HTR-8/SVneo (cell line): ENCODE measurements around the gene LY6G6F.
"Not testable (repeated sequence)": the region's sequence is repeated elsewhere in the genome, so short reads cannot be mapped to it uniquely, and the experiment has no call there.

ENCODE experiments used
- DNase-seq: peaks from one replicate; pipeline ENCODE4 v3.0.0; 2011; ENCODE audit warnings: low spot score, mixed read lengths; ENCODE audit not compliant: insufficient read length
- FAIRE-seq: peaks from 2 replicates; lab custom pipeline; 2011; peaks lifted over from hg19 to GRCh38; lab: Jason Lieb, UNC

Gene LY6G6F

DNA sequence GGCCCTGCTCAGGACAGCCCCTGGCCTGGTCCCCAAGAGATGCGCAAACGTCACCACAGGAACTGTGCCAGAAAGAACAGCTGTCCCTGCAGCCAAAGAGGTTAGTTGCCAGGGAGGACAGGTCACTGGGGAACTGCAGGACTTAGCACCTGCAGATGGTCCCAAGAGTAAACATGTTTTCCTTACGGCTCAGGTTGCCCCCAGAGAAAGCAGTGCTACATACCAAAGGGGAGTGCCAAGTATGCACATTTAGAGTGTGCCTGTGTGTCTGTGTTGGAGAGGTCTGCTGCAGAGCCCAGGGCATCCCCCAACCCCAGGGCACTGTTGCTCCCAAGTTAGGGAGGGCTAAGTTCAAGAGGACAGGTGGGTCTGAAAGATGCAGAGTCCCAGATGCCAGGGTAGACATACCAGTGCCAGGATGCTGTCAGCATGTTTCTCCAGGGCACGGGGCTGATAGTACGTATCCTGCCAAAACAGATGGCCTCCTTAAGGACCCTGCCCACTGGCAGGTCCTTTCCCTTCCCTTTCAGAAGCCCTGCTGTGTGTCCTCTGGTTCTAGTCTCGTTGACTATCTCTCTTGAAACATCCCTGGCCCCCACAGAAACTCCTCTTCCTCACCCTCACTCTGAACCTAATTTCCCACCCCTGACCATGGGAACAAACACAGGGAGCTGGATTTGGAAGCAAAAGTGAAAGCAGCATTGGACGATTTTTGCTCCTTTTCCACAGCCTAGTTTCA is 4.8 kb upstream of the LY6G6F start:
- FAIRE-seq (no peak), DNase-seq (no peak)

DNA sequence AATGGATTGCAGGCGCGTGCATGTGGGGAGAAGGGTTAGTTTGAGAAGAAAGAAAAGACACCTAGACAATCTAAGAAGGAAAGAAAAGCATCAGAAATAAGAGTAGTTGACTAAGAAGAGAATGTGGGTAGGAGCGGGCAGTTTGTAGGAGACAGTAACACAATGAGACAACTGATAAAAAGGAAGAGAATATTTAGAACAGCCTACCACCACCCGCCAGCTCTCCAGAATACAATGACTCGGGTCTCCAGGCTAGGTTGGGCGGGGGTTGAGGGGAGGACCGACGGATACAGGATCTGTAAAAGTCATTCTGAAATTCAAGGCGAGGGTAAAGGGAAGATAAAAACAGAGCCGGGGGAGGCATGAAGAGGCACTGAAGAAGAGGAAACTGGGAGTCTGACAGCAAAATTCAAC is 4.3 kb upstream of the LY6G6F start:
- DNase-seq = no peak
- FAIRE-seq = no peak

DNA sequence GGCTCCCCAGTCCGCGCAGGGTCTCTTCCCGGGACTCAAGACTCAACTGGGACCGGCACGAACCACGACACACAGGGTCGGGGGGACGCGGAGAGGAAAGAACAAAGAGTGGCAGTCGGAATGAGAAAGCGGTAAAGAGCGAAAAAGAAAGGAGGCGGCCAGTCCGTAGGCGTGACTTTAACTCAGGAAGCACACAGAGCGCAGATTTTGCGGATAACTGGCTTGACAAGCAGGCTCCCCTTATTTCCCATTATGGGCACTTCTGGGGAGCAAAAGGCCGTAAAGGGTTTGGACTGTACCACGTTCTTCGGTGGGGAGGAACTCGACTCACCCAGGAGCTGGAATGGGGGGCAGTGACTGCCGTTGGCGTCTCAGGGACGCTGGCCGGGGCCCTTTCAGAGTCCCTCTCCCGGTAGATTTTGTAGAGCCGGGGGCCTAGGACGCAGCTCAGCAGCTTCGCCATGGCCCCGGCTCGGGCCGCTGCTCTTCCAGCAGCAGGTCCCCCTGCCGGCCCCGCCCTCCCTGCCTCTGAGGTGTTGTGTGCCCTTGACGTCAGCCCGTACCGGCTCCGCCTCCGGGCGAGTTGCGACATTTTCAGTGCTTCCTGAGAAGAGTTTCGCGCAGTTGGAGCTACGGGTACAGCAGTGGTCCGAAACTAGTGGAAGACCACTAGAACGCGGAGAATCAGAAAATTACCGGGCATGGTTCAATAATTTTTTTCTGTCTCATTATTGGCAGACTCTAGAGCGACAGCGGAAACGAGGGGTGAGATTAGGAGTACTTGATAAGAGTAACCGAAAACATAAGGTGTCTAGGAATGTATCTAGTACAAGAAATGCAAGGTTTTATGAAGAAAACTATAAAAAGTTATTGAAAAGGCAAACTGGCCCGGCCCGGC is 3.6 kb upstream of the LY6G6F start, which contains the start of gene ABHD16A:
Gene ABHD16A (minus strand): TSS at position 506 of the 898 bp plus-strand sequence. CDS start 43 bp downstream, at position 463.
- peak; percentile 99 for DNase-seq
- FAIRE-seq = peak; percentile 98

DNA sequence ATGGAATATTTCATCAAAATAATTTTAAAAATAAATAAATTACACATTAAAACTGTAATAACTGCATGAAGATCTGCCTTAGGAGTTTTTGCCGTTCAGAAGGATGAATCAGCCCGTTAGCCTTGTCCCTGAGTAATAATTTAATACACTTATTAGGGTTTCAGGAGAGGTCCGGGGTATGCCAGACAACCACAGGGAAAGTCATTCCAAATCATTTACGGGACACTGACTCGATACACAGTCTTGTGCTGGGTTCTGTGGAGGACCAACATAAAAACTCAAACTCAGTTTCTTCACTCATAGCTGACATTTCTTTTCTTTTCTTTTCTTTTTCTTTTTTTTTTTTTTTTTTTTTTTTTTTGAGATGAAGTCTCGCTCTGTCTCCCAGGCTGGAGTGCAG is 735 bp upstream of the LY6G6F start:
- FAIRE-seq = no peak
- DNase-seq = no peak

DNA sequence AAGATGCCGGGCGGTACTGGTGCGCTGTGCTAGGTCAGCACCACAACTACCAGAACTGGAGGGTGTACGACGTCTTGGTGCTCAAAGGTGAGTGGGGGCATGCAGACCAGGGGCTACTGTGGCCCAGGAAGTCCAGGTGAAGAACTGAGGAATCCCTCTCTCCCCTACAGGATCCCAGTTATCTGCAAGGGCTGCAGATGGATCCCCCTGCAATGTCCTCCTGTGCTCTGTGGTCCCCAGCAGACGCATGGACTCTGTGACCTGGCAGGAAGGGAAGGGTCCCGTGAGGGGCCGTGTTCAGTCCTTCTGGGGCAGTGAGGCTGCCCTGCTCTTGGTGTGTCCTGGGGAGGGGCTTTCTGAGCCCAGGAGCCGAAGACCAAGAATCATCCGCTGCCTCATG is 1.0 kb downstream of the LY6G6F start:
- FAIRE-seq = no peak

DNA sequence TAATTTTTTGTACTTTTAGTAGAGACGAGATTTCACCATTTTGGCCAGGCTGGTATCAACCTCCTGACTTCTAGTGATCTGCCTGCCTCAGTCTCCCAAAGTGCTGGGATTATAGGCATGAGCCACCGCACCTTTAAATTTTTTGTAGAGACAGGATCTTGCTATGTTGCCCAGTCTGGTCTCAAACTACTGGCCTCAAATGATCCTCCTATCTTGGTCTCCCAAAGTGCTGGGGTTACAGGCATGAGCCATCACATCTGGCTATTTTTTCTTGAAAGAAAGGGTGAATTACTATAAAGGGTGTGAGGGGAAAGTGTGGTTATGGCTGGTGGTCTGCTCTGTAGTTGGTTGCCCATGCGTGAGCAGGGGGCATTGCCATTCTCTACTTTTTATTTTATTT is 1.6 kb downstream of the LY6G6F start:
- FAIRE-seq (no peak), DNase-seq (no peak)

More for the DNA sequence above, 1.0 kb downstream of the LY6G6F start:
- no peak for DNase-seq

DNA sequence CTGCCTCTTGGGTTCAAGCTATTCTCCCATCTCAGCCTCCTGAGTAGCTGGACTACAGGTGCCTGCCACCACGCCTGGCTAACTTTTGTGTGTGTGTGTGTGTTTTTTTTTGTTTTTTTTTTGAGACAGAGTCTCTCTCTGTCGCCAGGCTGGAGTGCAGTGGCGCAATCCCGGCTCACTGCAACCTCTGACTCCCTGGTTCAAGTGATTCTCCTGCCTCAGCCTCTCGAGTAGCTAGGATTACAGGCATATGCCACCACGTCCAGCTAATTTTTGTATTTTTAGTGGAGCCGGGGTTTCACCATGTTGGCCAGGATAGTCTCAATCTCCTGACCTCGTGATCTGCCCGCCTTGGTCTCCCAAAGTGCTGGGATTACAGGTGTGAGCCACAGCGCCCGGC is 2.5 kb downstream of the LY6G6F start:
- FAIRE-seq, DNase-seq: not testable (repeated sequence)

DNA sequence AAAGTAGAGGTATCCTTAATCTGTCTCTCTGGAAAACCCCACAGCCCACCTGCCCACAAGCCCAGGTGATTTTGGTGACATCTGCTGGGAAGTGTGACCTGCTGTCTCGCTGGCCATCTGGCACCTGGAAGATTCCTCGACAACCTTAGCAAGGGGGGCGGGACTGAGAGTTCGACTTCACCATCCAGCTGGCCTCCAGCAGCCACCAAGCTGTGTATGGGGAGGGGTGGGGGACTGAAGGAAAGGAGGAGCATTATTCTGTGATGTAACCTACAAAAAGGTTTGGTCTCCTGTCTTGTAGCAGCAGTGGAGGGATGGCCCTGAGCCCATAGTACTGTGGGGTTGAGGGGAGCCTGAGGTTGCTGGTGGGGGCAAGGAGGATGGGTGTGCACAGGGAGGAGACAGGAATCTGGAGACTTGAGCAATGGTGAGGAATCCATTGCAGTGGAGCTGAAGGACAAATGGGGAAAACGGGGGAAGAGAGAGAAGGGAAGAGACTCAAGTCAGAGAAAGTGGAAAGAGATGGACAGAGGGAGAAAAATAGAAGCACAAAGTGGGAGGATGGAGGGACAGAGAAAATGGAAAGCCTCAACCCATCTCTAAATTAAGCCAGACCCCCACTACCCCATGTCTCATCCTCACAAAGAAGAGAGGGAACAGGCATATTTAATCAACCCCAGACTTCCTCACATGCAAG is 4.0 kb downstream of the LY6G6F start:
- FAIRE-seq = no peak
- DNase-seq = no peak

DNA sequence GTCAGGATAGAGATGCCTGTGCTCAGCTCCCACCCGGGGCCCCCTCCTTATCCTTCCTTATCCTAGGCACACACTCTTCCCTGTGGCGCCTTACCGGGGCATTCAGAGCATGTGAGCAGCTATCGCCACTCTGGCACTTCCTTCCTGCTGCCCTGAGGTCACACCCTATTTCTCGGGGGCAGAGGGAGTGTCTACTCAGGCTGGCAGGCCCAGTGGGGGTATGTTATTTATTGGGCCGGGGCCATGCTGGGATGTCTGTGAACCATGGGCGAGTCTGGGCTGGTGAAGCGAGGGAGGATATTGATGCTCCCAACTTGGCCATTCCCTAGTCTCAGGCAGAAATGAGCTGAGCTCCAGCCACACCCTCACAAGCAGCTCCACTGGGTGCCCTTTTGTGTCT is 4.6 kb downstream of the LY6G6F start:
- FAIRE-seq = no peak
- DNase-seq = no peak

DNA sequence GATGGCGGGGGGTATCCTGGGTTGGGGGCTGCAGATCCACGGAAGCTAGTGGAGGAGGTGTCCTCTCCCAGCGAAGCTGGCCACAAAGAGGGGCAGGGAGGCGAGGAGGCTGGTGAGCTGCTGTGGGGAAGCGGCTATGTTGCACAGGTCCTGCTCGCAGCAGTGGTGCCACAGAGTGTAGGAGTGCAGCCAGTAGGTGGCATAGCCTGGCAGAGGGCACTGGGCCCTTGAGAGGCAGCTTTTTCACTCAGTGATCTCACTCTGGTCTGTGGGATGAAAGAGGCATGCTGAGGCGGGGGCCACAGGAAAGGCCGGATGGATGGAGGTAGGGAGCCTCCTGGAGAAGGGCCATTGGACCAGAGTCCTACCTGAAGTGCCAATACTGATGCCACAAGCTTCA is 5.6 kb downstream of the LY6G6F start:
- DNase-seq = no peak

DNA sequence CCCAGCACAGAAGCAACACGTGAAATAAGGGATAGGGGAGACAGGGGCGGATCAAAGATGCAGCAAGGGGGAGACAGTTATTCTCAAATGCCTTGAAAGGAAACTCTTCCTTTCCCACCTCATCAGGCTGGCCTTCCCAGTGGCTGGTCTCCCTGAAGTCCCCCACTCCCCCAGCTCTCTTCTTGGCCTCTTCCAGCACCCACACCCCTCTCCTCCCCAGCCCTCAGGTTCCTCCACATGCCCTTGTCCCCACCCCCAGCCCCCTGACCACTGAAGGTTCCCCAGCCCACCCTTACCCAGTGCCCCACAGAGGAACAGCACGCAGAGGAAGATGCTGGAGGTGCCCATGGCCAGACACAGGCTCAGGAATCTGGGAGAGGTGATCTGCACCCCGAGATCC is 6.8 kb downstream of the LY6G6F start:
- FAIRE-seq = no peak

More for the DNA sequence above, 5.6 kb downstream of the LY6G6F start:
- peak; percentile 54 for FAIRE-seq

DNA sequence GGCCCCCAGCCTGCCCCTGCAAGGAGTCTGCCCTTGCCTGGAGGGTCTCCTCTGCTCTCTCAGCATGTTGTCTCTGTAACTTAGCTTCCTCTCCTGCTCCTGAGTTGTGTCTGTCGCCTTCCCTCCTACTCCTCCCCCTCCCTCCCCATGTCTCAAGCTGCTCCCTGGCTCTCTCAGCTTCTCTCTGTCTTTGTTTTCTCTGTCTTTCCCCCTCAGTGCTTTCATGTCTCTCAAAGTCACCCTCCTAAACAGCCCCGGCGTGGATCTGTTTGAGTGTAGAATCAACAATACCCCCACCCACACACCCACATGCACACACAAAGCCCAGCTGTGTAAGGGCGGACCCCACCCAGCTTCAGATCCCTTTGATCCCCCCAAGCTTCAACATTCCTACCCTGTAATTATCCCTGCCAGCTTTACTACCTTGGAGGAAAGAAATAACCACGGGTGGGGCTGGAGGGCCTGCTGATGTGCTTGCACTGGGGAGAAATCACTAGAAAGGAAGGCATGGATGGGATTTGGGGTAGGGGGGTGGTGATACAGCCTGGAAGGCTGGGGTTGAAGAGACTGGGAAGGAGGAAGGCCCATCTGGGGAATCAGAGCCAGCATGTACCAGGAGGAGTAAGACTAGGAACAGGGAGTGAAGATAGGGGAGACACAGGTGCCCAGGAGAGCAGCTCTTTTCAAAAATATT is 7.5 kb downstream of the LY6G6F start:
- DNase-seq (no peak), FAIRE-seq (no peak)

More for the DNA sequence above, 6.8 kb downstream of the LY6G6F start:
- no peak for DNase-seq

DNA sequence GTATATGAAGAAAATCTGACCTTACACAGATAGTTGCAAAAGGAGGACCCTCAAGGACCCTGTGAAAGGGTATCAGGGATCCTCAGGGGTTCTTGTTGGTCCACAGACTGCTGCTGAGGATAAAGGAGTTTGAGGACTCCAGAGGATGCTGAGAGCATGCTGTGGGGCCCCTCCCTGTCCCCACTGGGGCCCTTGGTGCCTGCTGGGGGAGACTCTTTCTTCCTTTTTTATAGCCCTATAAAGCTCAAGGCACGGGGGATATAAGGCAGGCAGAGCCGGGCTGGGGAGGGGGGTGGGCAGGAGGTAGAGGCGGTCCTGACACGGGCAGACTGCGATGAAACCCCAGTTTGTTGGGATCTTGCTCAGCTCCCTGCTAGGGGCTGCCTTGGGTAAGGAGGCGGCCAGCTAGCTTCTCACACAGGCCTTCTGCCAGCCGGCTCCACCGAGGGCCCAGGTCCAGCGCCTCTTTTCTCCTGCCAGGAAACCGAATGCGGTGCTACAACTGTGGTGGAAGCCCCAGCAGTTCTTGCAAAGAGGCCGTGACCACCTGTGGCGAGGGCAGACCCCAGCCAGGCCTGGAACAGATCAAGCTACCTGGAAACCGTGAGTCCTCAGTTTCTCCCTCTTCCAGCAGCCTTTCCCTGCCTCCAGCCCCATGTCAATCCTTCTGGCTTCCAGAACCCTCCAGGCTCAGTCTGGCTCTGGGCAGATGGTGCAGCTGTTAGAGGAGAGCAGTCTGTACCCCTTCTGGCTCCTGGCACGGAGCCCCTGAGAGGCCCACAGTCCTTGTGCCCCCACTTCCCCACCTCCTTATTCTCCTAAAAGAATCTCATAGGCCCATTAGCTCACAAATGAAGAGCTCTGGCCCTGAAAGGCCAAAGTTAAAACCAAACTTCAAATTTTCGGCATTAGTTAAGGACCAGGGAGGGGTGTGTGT is 8.6 kb downstream of the LY6G6F start, which contains the start of gene LY6G6D:
Gene LY6G6D (plus strand): TSS at position 327 of the 937 bp plus-strand sequence. CDS start 8 bp downstream, at position 335.
- DNase-seq = no peak
- FAIRE-seq = no peak

DNA sequence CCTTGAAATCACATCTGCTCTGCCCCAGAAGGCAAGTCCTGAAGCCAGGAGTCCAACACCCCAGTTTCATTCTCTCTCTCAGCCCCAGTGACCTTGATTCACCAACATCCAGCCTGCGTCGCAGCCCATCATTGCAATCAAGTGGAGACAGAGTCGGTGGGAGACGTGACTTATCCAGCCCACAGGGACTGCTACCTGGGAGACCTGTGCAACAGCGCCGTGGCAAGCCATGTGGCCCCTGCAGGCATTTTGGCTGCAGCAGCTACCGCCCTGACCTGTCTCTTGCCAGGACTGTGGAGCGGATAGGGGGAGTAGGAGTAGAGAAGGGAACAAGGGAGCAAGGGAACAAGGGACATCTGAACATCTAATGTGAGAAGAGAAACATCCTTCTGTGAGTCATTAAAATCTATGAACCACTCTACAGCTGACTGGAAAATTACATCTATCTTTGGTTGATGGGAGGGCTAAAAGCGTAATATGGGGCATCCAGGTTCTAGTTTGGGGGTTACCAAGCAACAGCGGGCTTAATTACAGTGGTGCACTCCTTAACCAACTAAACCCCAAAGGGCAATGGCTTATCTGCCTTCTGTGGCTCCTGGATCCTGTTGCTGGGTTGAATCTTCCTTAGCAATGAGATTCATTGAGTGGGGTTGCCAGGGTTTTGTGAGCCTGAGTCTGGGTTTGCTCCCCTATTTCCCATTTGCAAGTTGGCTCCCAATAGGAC is 11.0 kb downstream of the LY6G6F start:
- DNase-seq (no peak), FAIRE-seq (peak; percentile 4)

DNA sequence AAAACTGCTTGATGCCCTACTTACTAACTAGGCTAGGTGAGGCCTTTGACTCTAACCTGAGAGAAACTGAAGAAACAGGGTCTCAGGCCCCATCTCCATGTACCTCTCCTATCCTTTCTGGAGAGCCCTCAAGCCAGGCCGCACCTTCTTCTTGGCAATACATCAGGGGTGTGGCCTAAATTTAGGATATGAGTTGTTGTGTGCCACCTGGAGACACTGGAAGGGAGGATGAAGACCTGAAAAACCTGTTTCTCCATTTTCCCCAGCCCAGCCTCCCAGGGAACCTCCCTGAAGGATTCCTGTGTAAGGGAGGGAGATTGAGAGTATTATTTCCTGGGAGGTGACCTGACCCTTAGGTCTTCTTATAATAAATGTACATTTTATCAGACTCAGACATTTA is 11.6 kb downstream of the LY6G6F start:
- FAIRE-seq (no peak), DNase-seq (no peak)

DNA sequence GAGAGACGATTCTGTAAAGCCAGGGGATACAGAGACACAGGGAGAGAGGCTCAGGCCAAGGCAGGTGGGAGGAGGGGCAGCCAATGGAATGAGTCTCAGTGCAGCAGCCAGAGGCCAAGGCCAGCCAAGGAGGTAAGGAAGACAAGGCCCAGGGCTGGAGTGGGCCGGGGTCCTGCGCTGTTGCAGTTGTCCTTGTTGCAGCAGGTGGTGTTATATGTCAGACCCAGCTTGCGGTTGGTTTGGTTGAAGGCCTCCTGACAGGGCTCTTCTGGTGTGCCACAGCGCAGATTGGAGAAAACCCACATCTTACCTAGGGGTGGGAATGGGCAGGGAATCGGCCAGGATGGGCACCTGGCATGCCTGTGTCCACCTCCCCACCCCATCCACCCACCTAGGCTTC is 12.3 kb downstream of the LY6G6F start:
- no peak for FAIRE-seq
- no peak for DNase-seq

DNA sequence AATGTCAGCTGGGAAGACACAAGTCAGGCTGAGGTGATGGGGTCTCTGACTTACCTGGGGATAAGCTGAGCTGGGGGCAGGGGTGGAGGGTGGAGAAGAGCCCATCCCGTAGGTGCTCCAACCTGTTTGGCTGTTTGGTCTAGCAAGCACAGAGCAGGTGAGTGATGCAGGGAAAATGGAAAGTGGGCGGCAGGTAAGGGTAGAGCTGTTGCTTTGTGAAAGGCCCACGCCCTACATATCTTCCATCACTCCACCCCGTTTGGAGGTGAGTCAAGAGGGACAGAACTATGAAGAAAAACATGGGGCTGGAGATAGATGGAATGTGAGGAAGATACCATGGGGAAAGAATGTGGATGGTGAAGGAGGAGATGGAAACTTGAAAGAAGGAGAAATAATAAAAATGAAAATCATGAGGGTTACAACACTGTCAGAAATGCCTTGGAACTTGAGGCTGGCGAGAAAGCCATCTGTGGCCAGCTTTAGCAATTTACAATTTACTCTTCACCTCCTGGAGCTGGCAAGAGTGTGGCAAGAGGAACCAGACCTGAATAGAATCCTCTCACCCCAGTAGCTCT is 13.6 kb downstream of the LY6G6F start:
- DNase-seq = no peak

More for the DNA sequence above, 13.6 kb downstream of the LY6G6F start:
- FAIRE-seq = no peak
